Measurements from ENCODE around the gene GPR135. TPM values are rescaled to one million over a fixed set of nuclear protein-coding genes. Genes with fewer than 3 reads are reported as not detected.

GPR135 gene
- polyA plus RNA-seq, 1 donor from 2014 or later: 3.0 TPM

GRCh38 chr14:59507063-59507751, 42.0 kb upstream of the GPR135 start:
- Histone ChIP-seq H3K79me2 (replicated peaks; ENCODE audit: insufficient read depth, low read length) (no peaks in the 10 kb centered on the region), H3K9me2 (ENCODE audit: insufficient read depth, low read length) (no peaks in the 10 kb centered on the region), H3K4me2 (ENCODE audit: low read length) (no peak overlapping the region), H4K20me1 (ENCODE audit: insufficient read depth) (no peaks in the 10 kb centered on the region), H3K4me3 (ENCODE audit: low read length) (no peak overlapping the region), H2AFZ (ENCODE audit: low read depth, low read length) (no peak overlapping the region), H3K9me3 (ENCODE audit: low read length) (no peaks in the 10 kb centered on the region), H3K27ac (ENCODE audit: low read length) (no peak overlapping the region), H3K36me3 (ENCODE audit: insufficient read depth, low read length) (no peaks in the 10 kb centered on the region), H3K9ac (ENCODE audit: low read length) (no peak overlapping the region), H3F3A (ENCODE audit: insufficient read depth, low read length, poor library complexity, severe bottlenecking) (no peaks in the 10 kb centered on the region), H3K27me3 (ENCODE audit: insufficient read depth, low read depth, low read length) (no peaks in the 10 kb centered on the region)
- TF ChIP-seq MXI1 (conservative IDR thresholded peaks at IDR 0.05; ENCODE audit: poor library complexity, severe bottlenecking): no peak
- TF ChIP-seq SMC3 (conservative IDR thresholded peaks at IDR 0.05; ENCODE audit: poor library complexity): peak; percentile 65
- TF ChIP-seq CTCF (IDR thresholded peaks at IDR 0.05; ENCODE audit: poor library complexity, severe bottlenecking): peak; percentile 70
- peak; percentile 66 for TF ChIP-seq RAD21 (conservative IDR thresholded peaks at IDR 0.05)

- Histone ChIP-seq H3K9me3 (ENCODE audit: low read length) (no peaks in the 10 kb centered on the region), H3K9me2 (ENCODE audit: insufficient read depth, low read length) (no peaks in the 10 kb centered on the region), H3K4me2 (ENCODE audit: low read length) (no peak overlapping the region), H3K27me3 (ENCODE audit: insufficient read depth, low read depth, low read length) (no peaks in the 10 kb centered on the region), H4K20me1 (ENCODE audit: insufficient read depth) (no peaks in the 10 kb centered on the region), H2AFZ (ENCODE audit: low read depth, low read length) (no peak overlapping the region), H3K36me3 (ENCODE audit: insufficient read depth, low read length) (no peaks in the 10 kb centered on the region), H3K4me3 (ENCODE audit: low read length) (no peak overlapping the region), H3K79me2 (replicated peaks; ENCODE audit: insufficient read depth, low read length) (no peaks in the 10 kb centered on the region), H3K27ac (ENCODE audit: low read length) (no peak overlapping the region), H3K9ac (ENCODE audit: low read length) (no peak overlapping the region), H3F3A (ENCODE audit: insufficient read depth, low read length, poor library complexity, severe bottlenecking) (no peaks in the 10 kb centered on the region)
- TF ChIP-seq POLR2AphosphoS5 (IDR thresholded peaks at IDR 0.05) (no peak), TAF1 (IDR thresholded peaks at IDR 0.05; ENCODE audit: low read depth) (no peak), EP300 (conservative IDR thresholded peaks at IDR 0.05; ENCODE audit: poor library complexity, severe bottlenecking) (no peak), REST (IDR thresholded peaks at IDR 0.05; ENCODE audit: borderline replicate concordance) (no peak), CTCF (IDR thresholded peaks at IDR 0.05; ENCODE audit: poor library complexity, severe bottlenecking) (no peak), RAD21 (conservative IDR thresholded peaks at IDR 0.05) (no peak), SMC3 (conservative IDR thresholded peaks at IDR 0.05; ENCODE audit: poor library complexity) (no peak), MXI1 (conservative IDR thresholded peaks at IDR 0.05; ENCODE audit: poor library complexity, severe bottlenecking) (no peak), EZH2 (IDR thresholded peaks at IDR 0.05; ENCODE audit: borderline replicate concordance, insufficient read depth, low read length, poor library complexity, severe bottlenecking) (no peak)
Observed at GRCh38 chr14:59503256-59503655, 38.1 kb upstream of the GPR135 start.

Data from neural cell (in vitro differentiated cells).